Measurements from ENCODE around the gene CASP10. TPM values are rescaled to one million over a fixed set of nuclear protein-coding genes. Genes with fewer than 3 reads are reported as not detected.

Gene CASP10
- total and polyA plus RNA-seq, 2 of the 8 experiments (the other 6 are each of a cell fraction or from before 2014, with no cell fraction given) = 2.3 to 4.0 TPM

- Histone ChIP-seq H3K27ac (ENCODE audit: low read depth, low read length) (no peak overlapping the region), H4K20me1 (replicated peaks in 1 of 2; ENCODE audit: control insufficient read depth in 1 of 2, insufficient read depth in 2 of 2, low read length in 2 of 2) (no peaks in the 10 kb centered on the region), H2AFZ (ENCODE audit: low read length) (no peak overlapping the region), H3K9ac (replicated peaks in 1 of 4; ENCODE audit: extremely low read depth in 1 of 4, low read depth in 3 of 4, low read length in 3 of 4) (no peak overlapping the region), H4K5ac (ENCODE audit: insufficient read length, low read depth, low read length) (no peak overlapping the region), H3K4ac (replicated peaks; ENCODE audit: insufficient read length, low read depth, low read length) (no peak overlapping the region), H4K91ac (replicated peaks; ENCODE audit: insufficient read length, low read length) (no peak overlapping the region), H3K23me2 (ENCODE audit: low read depth, low read length) (no peaks in the 10 kb centered on the region; the same call in 1 of the 2 replicates), H2BK5ac (ENCODE audit: low read depth, low read length) (no peak overlapping the region), H3K4me1 (replicated peaks in 1 of 4; ENCODE audit: control insufficient read depth in 3 of 4, insufficient read depth in 4 of 4, low read length in 3 of 4) (no peaks in the 10 kb centered on the region; a peak in 1 of 7 replicates), H3K56ac (replicated peaks; ENCODE audit: insufficient read length, low read depth, low read length) (no peak overlapping the region), H3K27me3 (replicated peaks in 1 of 4; ENCODE audit: control insufficient read depth in 3 of 4, extremely low read depth in 1 of 4, insufficient read depth in 3 of 4, low read length in 3 of 4) (no peaks in the 10 kb centered on the region; a peak in 2 of 7 replicates), H3K4me2 (ENCODE audit: insufficient read depth in 1 of 2, low read depth in 2 of 2, low read length in 2 of 2) (no peak overlapping the region), H2BK12ac (ENCODE audit: low read depth, low read length) (no peak overlapping the region), H3K36me3 (ENCODE audit: control insufficient read depth in 2 of 4, insufficient read depth in 4 of 4, low read length in 3 of 4) (no peaks in the 10 kb centered on the region), H2AK5ac (ENCODE audit: low read depth, low read length) (no peak overlapping the region), H3K9me3 (ENCODE audit: insufficient read depth in 2 of 2, low read depth in 1 of 2, low read length in 1 of 2) (no peaks in the 10 kb centered on the region), H3K79me1 (ENCODE audit: low read depth, low read length) (no peaks in the 10 kb centered on the region), H4K8ac (ENCODE audit: extremely low read depth, insufficient read depth, low read length) (no peak overlapping the region), H3K14ac (ENCODE audit: insufficient read length) (no peak overlapping the region), H2BK15ac (ENCODE audit: low read length) (no peak overlapping the region), H3K23ac (ENCODE audit: insufficient read length) (no peak overlapping the region), H2BK120ac (replicated peaks; ENCODE audit: low read depth, low read length) (no peak overlapping the region), H3K79me2 (ENCODE audit: control insufficient read depth in 1 of 2, insufficient read depth in 2 of 2, low read length in 2 of 2) (no peaks in the 10 kb centered on the region), H3K18ac (ENCODE audit: extremely low read depth, low read length) (no peak overlapping the region), H2BK20ac (ENCODE audit: low read length) (no peak overlapping the region), H3K4me3 (ENCODE audit: extremely low read depth in 1 of 4, insufficient read depth in 2 of 4, low read depth in 3 of 4, low read length in 4 of 4) (no peak overlapping the region)
- FAIRE-seq (no peak), DNase-seq (ENCODE audit: low read depth in 1 of 2, low spot score in 2 of 2) (no peak)
- ChIA-PET CTCF (ENCODE audit: partially characterized antibody) (interaction anchor here (0.6 to 3.3 kb wide), 67 partner anchors 10 to 1262 kb away, joined by 3 to 42 read pairs (median 4); partner anchors contain the start of genes CASP10, CFLAR, FLACC1 and ORC2), POLR2A (ENCODE audit: partially characterized antibody) (interaction anchor here (0.7 to 2.1 kb wide), 4 partner anchors 11 to 219 kb away, joined by 3 to 9 read pairs (median 6); partner anchors contain the start of genes CASP10, STRADB and TRAK2)
- TF ChIP-seq HDAC2 (IDR thresholded peaks at IDR 0.05; ENCODE audit: borderline replicate concordance in 1 of 2, low read depth in 2 of 2, low read length in 2 of 2) (no peak), CREB1 (IDR thresholded peaks at IDR 0.05) (no peak), BRCA1 (IDR thresholded peaks at IDR 0.05; ENCODE audit: low read depth, low read length) (no peak), TAF7 (optimal IDR thresholded peaks at IDR 0.05; ENCODE audit: borderline replicate concordance, low read depth, low read length) (no peak), EZH2 (IDR thresholded peaks at IDR 0.05; ENCODE audit: low read depth, low read length, severe bottlenecking) (no peak)
- 71% methylated on average over 3 of the region's 3 CpGs; no CpG with 5 or more reads in 1 of the 2 experiments for WGBS, 2 experiments (ENCODE audit: extremely low coverage in 1 of 2, insufficient coverage in 1 of 2, insufficient read length in 1 of 2, insufficient replicate concordance in 2 of 2, low coverage in 1 of 2, low lambda C conversion rate in 2 of 2, missing lambda C conversion rate in 1 of 2)
These were observed 49.5 kb downstream of the CASP10 start for GRCh38 chr2:201232467-201232815.

Measured in H1 (cell line).